ENCODE measurements around the gene FSTL5.

GRCh38 chr4:161411901-161412300, 751.9 kb downstream of the FSTL5 start:
- TF ChIP-seq CTCF (IDR thresholded peaks at IDR 0.05; ENCODE audit: extremely low read depth in 1 of 2, insufficient read depth in 1 of 2, low read depth in 1 of 2, low read length in 2 of 2) (no peak), POLR2A (IDR thresholded peaks at IDR 0.05; ENCODE audit: low read depth, low read length) (no peak), MYC (IDR thresholded peaks at IDR 0.05; ENCODE audit: low read depth, low read length) (no peak), POLR2AphosphoS5 (IDR thresholded peaks at IDR 0.05; ENCODE audit: insufficient read depth, low read depth, low read length) (no peak), GATA2 (IDR thresholded peaks at IDR 0.05; ENCODE audit: insufficient read depth, insufficient read length, low read depth, low read length) (no peak), EZH2 (IDR thresholded peaks at IDR 0.05; ENCODE audit: borderline replicate concordance, low read depth, low read length, severe bottlenecking) (no peak), JUN (IDR thresholded peaks at IDR 0.05; ENCODE audit: borderline replicate concordance, insufficient read depth, insufficient read length, low read depth) (no peak)

All from endothelial cell of umbilical vein (primary cell).